ENCODE measurements around the gene MSI2.

The MSI2 gene

GRCh38 chr17:57604771-57605674 is 348.7 kb downstream of the MSI2 start:
- H3K27ac ChIP-seq = peak overlapping the region; percentile 59
- no peak for TF ChIP-seq CTCF (conservative IDR thresholded peaks at IDR 0.05)

- peak overlapping the region; percentile 59 for H3K27ac ChIP-seq
- no peak for TF ChIP-seq CTCF (conservative IDR thresholded peaks at IDR 0.05)
These were observed 349.4 kb downstream of the MSI2 start for GRCh38 chr17:57605675-57606105.

GRCh38 chr17:57606111-57606875 is 350.0 kb downstream of the MSI2 start:
- peak overlapping the region; percentile 59 for H3K27ac ChIP-seq
- no peak for TF ChIP-seq CTCF (conservative IDR thresholded peaks at IDR 0.05)

GRCh38 chr17:57607553-57608120 is 351.3 kb downstream of the MSI2 start:
- peak overlapping the region; percentile 59 for H3K27ac ChIP-seq
- TF ChIP-seq CTCF (conservative IDR thresholded peaks at IDR 0.05) = no peak

- TF ChIP-seq CTCF (conservative IDR thresholded peaks at IDR 0.05) = no peak
- H3K27ac ChIP-seq = peak overlapping the region; percentile 19; the same call in 1 of the 2 replicates
These were observed 352.2 kb downstream of the MSI2 start for GRCh38 chr17:57608369-57609124.

GRCh38 chr17:57609125-57609877 is 353.0 kb downstream of the MSI2 start:
- H3K27ac ChIP-seq = peak overlapping the region; percentile 19; the same call in 1 of the 2 replicates
- TF ChIP-seq CTCF (conservative IDR thresholded peaks at IDR 0.05) = no peak; the same call in 1 of the 2 replicates

All from VCaP (cell line).